GM03348 (cell line): ENCODE measurements around the gene GABARAP.
"Not testable (repeated sequence)": the region's sequence is repeated elsewhere in the genome, so short reads cannot be mapped to it uniquely, and the experiment has no call there.

Source experiments
- DNase-seq: peaks from one replicate; pipeline ENCODE4 v3.0.0; 2012; ENCODE audit warnings: low spot score

Gene GABARAP

GRCh38 chr17:7260651-7261378 is 18.6 kb upstream of the GABARAP start:
- DNase-seq = peak; percentile 51

- DNase-seq = no peak
Measured at GRCh38 chr17:7260151-7260550, 17.9 kb upstream of the GABARAP start.

- no peak for DNase-seq
Measured at GRCh38 chr17:7259555-7259889, 17.3 kb upstream of the GABARAP start.

GRCh38 chr17:7258731-7259554 is 16.7 kb upstream of the GABARAP start:
- DNase-seq = no peak

GRCh38 chr17:7256766-7257456 is 14.7 kb upstream of the GABARAP start:
- DNase-seq = no peak

- no peak for DNase-seq
Measured at GRCh38 chr17:7254511-7254910, 12.3 kb upstream of the GABARAP start.

- DNase-seq = no peak
Measured at GRCh38 chr17:7253082-7253481, 10.8 kb upstream of the GABARAP start.

- DNase-seq = peak; percentile 93
Measured at GRCh38 chr17:7252176-7253043, 10.2 kb upstream of the GABARAP start, which contains the start of gene ELP5. Gene ELP5, plus strand, starts transcription at chr17:7252215. Its CDS starts 336 bp downstream, at chr17:7252551.

GRCh38 chr17:7251661-7252175 is 9.5 kb upstream of the GABARAP start, which contains the start of gene CTDNEP1:
Gene CTDNEP1, minus strand, starts transcription at chr17:7251734. Its CDS starts 438 bp downstream, at chr17:7251296.
- peak; percentile 97 for DNase-seq

GRCh38 chr17:7250695-7251627 is 8.7 kb upstream of the GABARAP start:
- no peak for DNase-seq

GRCh38 chr17:7249830-7250229 is 7.6 kb upstream of the GABARAP start:
- no peak for DNase-seq

- DNase-seq = no peak
Measured at GRCh38 chr17:7249214-7249613, 7.0 kb upstream of the GABARAP start.

GRCh38 chr17:7248796-7249195 is 6.5 kb upstream of the GABARAP start:
- DNase-seq = no peak

GRCh38 chr17:7246779-7247178 is 4.5 kb upstream of the GABARAP start:
- no peak for DNase-seq

GRCh38 chr17:7243838-7244237 is 1.6 kb upstream of the GABARAP start:
- DNase-seq = not testable (repeated sequence)

- DNase-seq = no peak
Measured at GRCh38 chr17:7243453-7243729, 1.1 kb upstream of the GABARAP start.

GRCh38 chr17:7242717-7243452 is 636 bp upstream of the GABARAP start:
- DNase-seq = peak; percentile 92

GRCh38 chr17:7241090-7241733 is 1.0 kb downstream of the GABARAP start:
- DNase-seq = no peak

- DNase-seq = no peak
Measured at GRCh38 chr17:7240375-7240774, 1.9 kb downstream of the GABARAP start.
